ENCODE results near the gene VSIR. TPM values are rescaled to one million over a fixed set of nuclear protein-coding genes. Genes with fewer than 3 reads are reported as not detected.

VSIR gene
- polyA plus RNA-seq, 1 of the 3 experiments (the other 2 are of a cell fraction): 11.3 TPM

GRCh38 chr10:71804077-71804476 lies 30.8 kb upstream of the VSIR start:
- Histone ChIP-seq H3F3A (replicated peaks; ENCODE audit: insufficient read depth) (no peaks in the 10 kb centered on the region), H4K20me1 (ENCODE audit: insufficient read depth) (no peaks in the 10 kb centered on the region), H3K4me2 (no peak overlapping the region), H2AFZ (ENCODE audit: low read depth) (no peak overlapping the region), H3K9me2 (no peaks in the 10 kb centered on the region), H3K27me3 (ENCODE audit: insufficient read depth) (no peaks in the 10 kb centered on the region), H3K27ac (ENCODE audit: low read depth in 2 of 2, low read length in 1 of 2) (no peak overlapping the region), H3K79me2 (ENCODE audit: insufficient read depth) (no peaks in the 10 kb centered on the region), H3K4me1 (ENCODE audit: control insufficient read depth in 1 of 2, insufficient read depth in 2 of 2, low read depth in 1 of 2, low read length in 1 of 2) (no peaks in the 10 kb centered on the region; a peak in 1 of 4 replicates), H3K36me3 (replicated peaks in 1 of 2; ENCODE audit: control insufficient read depth in 1 of 2, insufficient read depth in 2 of 2, low read length in 1 of 2) (no peaks in the 10 kb centered on the region), H3K9ac (no peak overlapping the region), H3K4me3 (ENCODE audit: low read depth in 2 of 2, low read length in 1 of 2) (no peak overlapping the region), H3K9me3 (no peaks in the 10 kb centered on the region)
- ChIA-PET POLR2A (no interaction called here), CTCF (interaction anchor here (1.1 to 2.6 kb wide), 2 partner anchors 31 to 96 kb away, joined by 3 to 9 read pairs; partner anchors contain the start of gene VSIR)
- 43% methylated on average over 4 of the region's 4 CpGs for WGBS (ENCODE audit: low lambda C conversion rate)
- no peak for TF ChIP-seq NRF1 (IDR thresholded peaks at IDR 0.05; ENCODE audit: low read depth, low read length)
- no peak for TF ChIP-seq SIN3A (IDR thresholded peaks at IDR 0.05; ENCODE audit: borderline replicate concordance, low read depth, low read length)
- no peak for TF ChIP-seq MXI1 (IDR thresholded peaks at IDR 0.05; ENCODE audit: low read depth, low read length)
- TF ChIP-seq RXRA (IDR thresholded peaks at IDR 0.05; ENCODE audit: borderline replicate concordance, low read depth): no peak
- TF ChIP-seq RCOR1 (IDR thresholded peaks at IDR 0.05; ENCODE audit: low read length): no peak
- TF ChIP-seq REST (IDR thresholded peaks at IDR 0.05; ENCODE audit: low read depth, low read length): no peak
- no peak for TF ChIP-seq PBX3 (IDR thresholded peaks at IDR 0.05)
- TF ChIP-seq GABPA (IDR thresholded peaks at IDR 0.05; ENCODE audit: low read depth): no peak
- TF ChIP-seq USF2 (IDR thresholded peaks at IDR 0.05; ENCODE audit: borderline replicate concordance, low read depth, low read length): no peak
- no peak for DNase-seq

- Histone ChIP-seq H3K79me2 (ENCODE audit: insufficient read depth) (no peaks in the 10 kb centered on the region), H3K9me3 (no peaks in the 10 kb centered on the region), H3K27ac (ENCODE audit: low read depth in 2 of 2, low read length in 1 of 2) (no peak overlapping the region), H3K36me3 (replicated peaks in 1 of 2; ENCODE audit: control insufficient read depth in 1 of 2, insufficient read depth in 2 of 2, low read length in 1 of 2) (no peaks in the 10 kb centered on the region), H4K20me1 (ENCODE audit: insufficient read depth) (no peaks in the 10 kb centered on the region), H3K9me2 (no peaks in the 10 kb centered on the region), H3F3A (replicated peaks; ENCODE audit: insufficient read depth) (no peaks in the 10 kb centered on the region), H3K9ac (no peak overlapping the region), H2AFZ (ENCODE audit: low read depth) (no peak overlapping the region), H3K27me3 (ENCODE audit: insufficient read depth) (no peaks in the 10 kb centered on the region), H3K4me2 (no peak overlapping the region), H3K4me1 (ENCODE audit: control insufficient read depth in 1 of 2, insufficient read depth in 2 of 2, low read depth in 1 of 2, low read length in 1 of 2) (no peaks in the 10 kb centered on the region; a peak in 1 of 4 replicates), H3K4me3 (ENCODE audit: low read depth in 2 of 2, low read length in 1 of 2) (no peak overlapping the region)
- no peak for TF ChIP-seq MAX (IDR thresholded peaks at IDR 0.05; ENCODE audit: low read depth)
- DNase-seq: no peak
- CTCF ChIA-PET: interaction anchor here (0.9 to 1.5 kb wide), 4 partner anchors 9 to 535 kb away, joined by 3 to 5 read pairs (median 4); no protein-coding TSS in a partner anchor
- POLR2A ChIA-PET: no interaction called here
- WGBS (ENCODE audit: low lambda C conversion rate): 73% methylated on average over 9 of the region's 18 CpGs
Measured at GRCh38 chr10:71802715-71803488, 29.6 kb upstream of the VSIR start.
